ENCODE data around the gene ADAP1.
"Not testable (repeated sequence)": the region's sequence is repeated elsewhere in the genome, so short reads cannot be mapped to it uniquely, and the experiment has no call there.

ADAP1 gene

GRCh38 chr7:974820-975681 is 20.6 kb upstream of the ADAP1 start, which contains the start of gene COX19:
COX19 (minus strand) TSS chr7:975549; CDS start chr7:975509, 40 bp downstream.
- peak; percentile 96 for DNase-seq (ENCODE audit: low spot score)

- no peak for DNase-seq (ENCODE audit: low spot score)
These were observed 19.7 kb upstream of the ADAP1 start for GRCh38 chr7:974172-974571.

- no peak for DNase-seq (ENCODE audit: low spot score)
These were observed 18.8 kb upstream of the ADAP1 start for GRCh38 chr7:973312-973711.

GRCh38 chr7:972676-973309 is 18.3 kb upstream of the ADAP1 start:
- no peak for DNase-seq (ENCODE audit: low spot score)

- DNase-seq (ENCODE audit: low spot score), result no peak
These were observed 17.6 kb upstream of the ADAP1 start for GRCh38 chr7:972110-972509.

- DNase-seq (ENCODE audit: low spot score), result no peak
These were observed 16.3 kb upstream of the ADAP1 start for GRCh38 chr7:970744-971143.

- DNase-seq (ENCODE audit: low spot score), result no peak
These were observed 14.9 kb upstream of the ADAP1 start for GRCh38 chr7:969403-969802.

GRCh38 chr7:968205-969105 is 14.0 kb upstream of the ADAP1 start:
- no peak for DNase-seq (ENCODE audit: low spot score)

GRCh38 chr7:967361-968082 is 13.0 kb upstream of the ADAP1 start:
- no peak for DNase-seq (ENCODE audit: low spot score)

- DNase-seq (ENCODE audit: low spot score), result no peak
These were observed 12.0 kb upstream of the ADAP1 start for GRCh38 chr7:966291-967069.

- DNase-seq (ENCODE audit: low spot score), result no peak
These were observed 10.1 kb upstream of the ADAP1 start for GRCh38 chr7:964401-965231.

GRCh38 chr7:963236-964078 is 9.0 kb upstream of the ADAP1 start:
- DNase-seq (ENCODE audit: low spot score), result no peak

- DNase-seq (ENCODE audit: low spot score), result no peak
These were observed 8.1 kb upstream of the ADAP1 start for GRCh38 chr7:962401-963081.

GRCh38 chr7:961546-962400 is 7.3 kb upstream of the ADAP1 start:
- DNase-seq (ENCODE audit: low spot score), result no peak

- not testable (repeated sequence) for DNase-seq (ENCODE audit: low spot score)
These were observed 6.5 kb upstream of the ADAP1 start for GRCh38 chr7:960972-961371.

GRCh38 chr7:960269-960871 is 5.9 kb upstream of the ADAP1 start:
- DNase-seq (ENCODE audit: low spot score), result no peak

- not testable (repeated sequence) for DNase-seq (ENCODE audit: low spot score)
These were observed 5.3 kb upstream of the ADAP1 start for GRCh38 chr7:959740-960139.

Data from left forelimb (tissue), 1 donor.